Right lobe of liver (tissue), 6 donors: ENCODE results near the gene C17orf75. TPM values are rescaled to one million over a fixed set of nuclear protein-coding genes. Genes with fewer than 3 reads are reported as not detected.

Experiments used
- ATAC-seq, 4 donors: fragments of 200-7000 bp; cut with Tn5 transposase; one replicate each; pipeline ENCODE4 v1.9.1; 2020; ENCODE audit warnings: mild to moderate bottlenecking in 4 of 4, moderate library complexity in 4 of 4
- DNase-seq, 3 donors: peaks; one replicate each; pipeline ENCODE4 v3.0.0-alpha.2; 2020
- H3K27ac ChIP-seq, 3 donors: fragments of 200-600 bp; one replicate each; pipeline ENCODE4 v1.8.0; 2022
- H3K27me3 ChIP-seq, 2 donors: fragments of 200-600 bp; one replicate each; pipeline ENCODE4 v1.8.0; 2022
- H3K36me3 ChIP-seq, 4 donors: fragments of 200-600 bp; sonication (generic) in 1 of 4; one replicate each; pipeline versions ENCODE4 v1.5.1 to v1.8.0; 2017 to 2022; ENCODE audit warnings: control low read depth in 1 of 4
- H3K4me1 ChIP-seq, 4 donors: fragments of 200-600 bp; sonication (generic) in 1 of 4; one replicate each; pipeline versions ENCODE4 v1.5.1 to v1.8.0; 2017 to 2022; ENCODE audit warnings: control low read depth in 1 of 4
- H3K4me3 ChIP-seq, 3 donors: fragments of 200-600 bp; one replicate each; pipeline ENCODE4 v1.8.0; 2022
- H3K9me3 ChIP-seq, 4 donors: fragments of 200-600 bp; sonication (generic) in 1 of 4; one replicate each; pipeline versions ENCODE4 v1.5.1 to v1.8.0; 2017 to 2022; ENCODE audit warnings: control low read depth in 1 of 4
- POLR2A ChIP-seq: fragments of 450-650 bp; IDR thresholded peaks from one replicate; pipeline ENCODE4 v1.6.1; 2017; ENCODE audit warnings: antibody characterized with exemption, mild to moderate bottlenecking
- WGBS: methylation state at CpG from one replicate; pipeline ENCODE4 v1.1.6; 2018; ENCODE audit warnings: low coverage, low lambda C conversion rate; ENCODE audit not compliant: insufficient coverage; ENCODE audit errors: missing lambda C conversion rate; 5-methylcytosine and 5-hydroxymethylcytosine counted together
- intact Hi-C, 2 donors: fragments of 100-400 bp; cut with DNase I; formaldehyde crosslinking; loops; one replicate each; pipeline versions ENCODE4 v1.11.2 to v1.14.1; 2022
- total RNA-seq, 6 experiments: library from RNA; depleted of rRNA in 2 of 6; stranded (reverse); fragments of >200 nt in 2 of 6; fragmentation: NEBNext Ultra II Directional in 3 of 6; extraction: Animal tissue kit (Norgen Biotek cat#: 25700) in 3 of 6; gene quantifications; one replicate each; pipeline versions ENCODE4 v1.1.0 to v1.2.4, GENCODE V29; 2016 to 2023
- TF ChIP-seq, protein P1 (sequence below), 4 donors: fragments of 200-600 bp in 3 of 4; fragments of 450-650 bp in 1 of 4; IDR thresholded peaks; one replicate each; pipeline versions ENCODE4 v1.5.1 to v1.8.0; 2016 to 2022; ENCODE audit warnings: antibody characterized with exemption in 4 of 4, mild to moderate bottlenecking in 2 of 4
- donor health status: DM: no; HTN: yes; CAD: no.
- donor health status: DM: no; HTN: no; CAD: no.
- donor health status: DM: no; HTN: no; CAD: no.
- donor health status: DM: no; HTN: yes; CAD: no.
- donor health status: DM: no; HTN: yes; CAD: no.

The C17orf75 gene
- total RNA-seq, 6 experiments from 2014 or later: 7.1 to 8.9 (median 7.3) TPM

DNA sequence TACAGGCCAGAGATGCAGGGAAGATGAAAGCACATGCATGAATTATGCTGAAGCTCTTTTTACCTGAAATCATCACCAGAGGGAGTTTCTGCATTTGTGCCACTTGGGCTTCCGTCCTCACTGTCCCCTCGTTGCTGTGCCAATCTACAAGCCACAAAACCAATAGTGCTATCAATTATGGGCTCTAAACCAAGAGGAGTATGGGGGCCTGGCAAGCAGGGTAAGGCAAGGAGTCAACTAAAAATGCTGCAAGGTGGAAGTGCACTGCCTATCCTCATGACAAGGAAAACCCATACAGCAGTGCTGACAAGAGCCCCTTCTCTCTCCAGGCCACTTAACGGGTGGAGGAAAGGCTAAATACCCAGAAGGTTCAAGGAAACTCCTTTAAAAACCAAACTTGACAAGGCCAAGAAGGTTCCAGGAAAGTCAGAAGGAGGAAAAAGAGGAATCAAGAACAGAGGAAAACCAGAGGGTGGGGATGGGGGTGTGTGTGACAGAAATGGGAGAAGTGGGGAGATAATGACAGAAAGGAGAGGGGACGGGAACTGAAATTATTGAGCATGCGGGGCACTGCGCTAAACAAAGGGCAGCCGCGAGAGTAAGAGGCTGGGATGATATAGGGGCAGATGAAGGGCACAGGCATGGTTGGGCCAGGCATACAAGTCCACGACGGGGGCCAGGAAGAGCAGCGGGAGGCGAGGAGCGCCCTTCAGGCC is 674 bp downstream of the C17orf75 start:
- peak; percentile 20 to 47 (median 40) for ATAC-seq
- no peaks in the 10 kb centered on the region for H3K9me3 ChIP-seq
- H3K4me3 ChIP-seq: peak overlapping the region; percentile 45 to 76 (median 62)
- H3K27ac ChIP-seq: peak overlapping the region in 2 of 3 donors; percentile 48 to 79
- TF ChIP-seq POLR2A: no peak
- TF ChIP-seq, protein P1, sequence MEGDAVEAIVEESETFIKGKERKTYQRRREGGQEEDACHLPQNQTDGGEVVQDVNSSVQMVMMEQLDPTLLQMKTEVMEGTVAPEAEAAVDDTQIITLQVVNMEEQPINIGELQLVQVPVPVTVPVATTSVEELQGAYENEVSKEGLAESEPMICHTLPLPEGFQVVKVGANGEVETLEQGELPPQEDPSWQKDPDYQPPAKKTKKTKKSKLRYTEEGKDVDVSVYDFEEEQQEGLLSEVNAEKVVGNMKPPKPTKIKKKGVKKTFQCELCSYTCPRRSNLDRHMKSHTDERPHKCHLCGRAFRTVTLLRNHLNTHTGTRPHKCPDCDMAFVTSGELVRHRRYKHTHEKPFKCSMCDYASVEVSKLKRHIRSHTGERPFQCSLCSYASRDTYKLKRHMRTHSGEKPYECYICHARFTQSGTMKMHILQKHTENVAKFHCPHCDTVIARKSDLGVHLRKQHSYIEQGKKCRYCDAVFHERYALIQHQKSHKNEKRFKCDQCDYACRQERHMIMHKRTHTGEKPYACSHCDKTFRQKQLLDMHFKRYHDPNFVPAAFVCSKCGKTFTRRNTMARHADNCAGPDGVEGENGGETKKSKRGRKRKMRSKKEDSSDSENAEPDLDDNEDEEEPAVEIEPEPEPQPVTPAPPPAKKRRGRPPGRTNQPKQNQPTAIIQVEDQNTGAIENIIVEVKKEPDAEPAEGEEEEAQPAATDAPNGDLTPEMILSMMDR (IDR thresholded peaks at IDR 0.05): peak; percentile 14 to 25 (median 18)
- intact Hi-C loops: no loop called here
- peaks cover 0 to 6% (median 0%) of the 10 kb centered on the region in 4 donors for H3K4me1 ChIP-seq
- DNase-seq: no peak
- no peaks in the 10 kb centered on the region for H3K27me3 ChIP-seq
- WGBS: 0% methylated on average over 13 of the region's 13 CpGs
- H3K36me3 ChIP-seq: peaks cover 0 to 7% (median 0%) of the 10 kb centered on the region in 4 donors

DNA sequence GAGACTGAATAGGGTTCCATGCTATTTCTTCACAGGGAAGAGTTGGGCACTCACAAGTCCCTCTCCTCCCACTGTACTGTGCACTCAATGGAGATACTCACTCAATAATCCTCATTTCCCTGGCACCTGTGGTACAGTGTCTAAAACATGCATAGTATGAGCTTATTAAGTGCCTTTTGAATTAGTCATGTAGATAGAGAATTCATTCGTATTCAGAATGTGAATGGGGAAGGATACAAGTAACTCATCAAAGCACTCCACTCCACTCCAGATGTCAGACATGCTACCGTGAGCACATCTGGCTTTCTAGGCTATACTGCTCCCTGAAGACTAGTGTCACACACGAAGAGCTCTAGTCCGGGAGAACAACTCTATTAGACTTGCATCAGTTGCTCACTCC is 6.3 kb downstream of the C17orf75 start:
- Histone ChIP-seq H3K9me3 (no peaks in the 10 kb centered on the region), H3K36me3 (peaks cover 0 to 24% (median 0%) of the 10 kb centered on the region in 4 donors), H3K27me3 (no peaks in the 10 kb centered on the region), H3K27ac (no peak overlapping the region), H3K4me1 (no peaks in the 10 kb centered on the region), H3K4me3 (no peak overlapping the region)
- WGBS: 91% methylated on average over 4 of the region's 4 CpGs
- no peak for DNase-seq
- no peak for ATAC-seq
- no peak for TF ChIP-seq POLR2A
- TF ChIP-seq, protein P1 (IDR thresholded peaks at IDR 0.05): no peak
- intact Hi-C loops: no loop called here

DNA sequence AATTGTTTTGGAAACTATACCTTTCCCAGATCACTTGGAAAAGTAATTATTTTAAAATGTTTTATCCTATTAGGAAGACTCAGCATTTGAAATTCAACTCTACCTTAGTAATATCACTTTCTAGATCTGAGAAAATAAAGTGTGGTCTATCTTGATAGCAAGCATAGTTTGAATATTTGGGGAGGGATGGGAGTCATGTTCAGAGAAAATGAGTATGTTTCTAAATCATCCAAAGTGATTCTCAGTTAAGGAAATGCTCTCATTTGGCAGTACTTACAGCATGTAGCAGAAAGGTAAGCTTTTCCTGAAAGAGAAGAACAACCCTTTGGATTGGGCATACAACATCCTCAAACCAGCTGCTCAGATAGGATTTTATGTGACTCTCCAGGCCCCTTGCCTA is 6.9 kb downstream of the C17orf75 start:
- H3K4me1 ChIP-seq: no peaks in the 10 kb centered on the region
- H3K4me3 ChIP-seq: no peak overlapping the region
- H3K9me3 ChIP-seq: no peaks in the 10 kb centered on the region
- no peaks in the 10 kb centered on the region for H3K27me3 ChIP-seq
- ATAC-seq (no peak), DNase-seq (no peak)
- TF ChIP-seq, protein P1 (IDR thresholded peaks at IDR 0.05): no peak
- TF ChIP-seq POLR2A: no peak
- peaks cover 0 to 24% (median 0%) of the 10 kb centered on the region in 4 donors for H3K36me3 ChIP-seq
- no peak overlapping the region for H3K27ac ChIP-seq
- intact Hi-C loops: no loop called here

DNA sequence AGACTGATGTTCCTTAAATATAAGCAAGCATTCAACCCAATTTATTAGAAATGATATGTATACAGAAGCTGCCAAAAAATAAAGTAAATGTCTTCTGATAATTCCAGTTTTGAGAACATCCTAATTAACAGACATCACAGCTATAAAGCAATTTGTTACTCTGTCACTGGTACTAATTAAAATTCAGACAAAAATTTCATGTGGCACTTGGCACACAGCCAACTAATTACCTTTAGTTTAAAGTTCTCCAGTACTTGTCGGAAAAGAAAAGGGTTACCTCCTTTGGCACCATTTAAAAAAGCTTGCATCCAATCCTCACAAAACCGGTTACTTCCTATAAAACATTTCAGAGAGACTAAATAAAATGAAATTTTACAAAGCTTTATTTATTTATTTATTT is 8.8 kb downstream of the C17orf75 start:
- H3K4me1 ChIP-seq: no peaks in the 10 kb centered on the region
- WGBS: 98% methylated on average over 2 of the region's 2 CpGs
- intact Hi-C loops: no loop called here
- H3K27me3 ChIP-seq: no peaks in the 10 kb centered on the region
- no peaks in the 10 kb centered on the region for H3K9me3 ChIP-seq
- no peak for TF ChIP-seq POLR2A
- TF ChIP-seq, protein P1 (IDR thresholded peaks at IDR 0.05): no peak
- H3K4me3 ChIP-seq: no peak overlapping the region
- H3K36me3 ChIP-seq: peaks cover 0 to 24% (median 0%) of the 10 kb centered on the region in 4 donors
- no peak overlapping the region for H3K27ac ChIP-seq
- DNase-seq (no peak), ATAC-seq (no peak)
